Measurements from ENCODE around the gene SREK1IP1. TPM values are rescaled to one million over a fixed set of nuclear protein-coding genes. Genes with fewer than 3 reads are reported as not detected.

Gene SREK1IP1
- total and polyA plus RNA-seq, 10 of the 15 experiments (the other 5 are each of a cell fraction or from before 2014, with no cell fraction given) = 9.1 to 60.3 (median 26.9) TPM

DNA sequence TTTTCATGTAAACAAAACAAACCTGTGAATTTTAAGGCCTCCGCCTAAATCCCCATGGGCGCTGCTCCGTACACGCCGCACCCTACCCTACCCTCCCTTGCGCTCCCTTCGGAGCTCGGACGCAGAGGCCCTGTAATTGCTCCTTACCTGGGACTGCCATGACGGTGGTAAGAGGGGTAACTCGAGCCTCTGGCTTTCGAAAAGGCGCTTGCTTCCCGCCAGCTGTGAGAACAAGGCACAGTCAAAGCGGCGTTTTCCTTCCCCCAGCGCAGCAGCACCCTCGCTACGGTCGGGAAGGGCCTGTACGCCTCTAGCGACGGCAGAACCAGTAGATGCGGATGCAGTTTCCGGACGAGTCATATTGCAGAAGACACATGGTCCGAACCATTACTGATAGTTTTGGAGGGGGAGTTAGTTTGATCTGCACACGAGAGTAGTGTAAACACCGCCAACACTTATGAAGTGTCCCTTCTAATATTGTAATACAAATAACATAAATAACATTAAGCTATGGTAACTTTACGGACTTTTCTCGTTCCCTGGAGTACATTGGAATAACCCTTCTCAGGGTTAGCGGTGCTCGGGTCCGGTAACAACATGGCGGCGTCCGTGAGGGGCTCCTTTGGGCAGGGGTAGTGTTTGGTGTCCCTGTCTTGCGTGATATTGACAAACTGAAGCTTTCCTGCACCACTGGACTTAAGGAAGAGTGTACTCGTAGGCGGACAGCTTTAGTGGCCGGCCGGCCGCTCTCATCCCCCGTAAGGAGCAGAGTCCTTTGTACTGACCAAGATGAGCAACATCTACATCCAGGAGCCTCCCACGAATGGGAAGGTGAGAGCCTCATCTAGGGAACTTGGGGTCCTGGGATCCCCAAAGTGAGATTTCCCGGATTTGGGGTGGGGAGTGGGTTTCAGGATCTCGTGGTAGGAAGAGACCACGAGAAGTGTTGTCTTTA, at the start of gene SREK1IP1, which contains the start of gene CWC27 (continued):
- TF ChIP-seq, protein P1, sequence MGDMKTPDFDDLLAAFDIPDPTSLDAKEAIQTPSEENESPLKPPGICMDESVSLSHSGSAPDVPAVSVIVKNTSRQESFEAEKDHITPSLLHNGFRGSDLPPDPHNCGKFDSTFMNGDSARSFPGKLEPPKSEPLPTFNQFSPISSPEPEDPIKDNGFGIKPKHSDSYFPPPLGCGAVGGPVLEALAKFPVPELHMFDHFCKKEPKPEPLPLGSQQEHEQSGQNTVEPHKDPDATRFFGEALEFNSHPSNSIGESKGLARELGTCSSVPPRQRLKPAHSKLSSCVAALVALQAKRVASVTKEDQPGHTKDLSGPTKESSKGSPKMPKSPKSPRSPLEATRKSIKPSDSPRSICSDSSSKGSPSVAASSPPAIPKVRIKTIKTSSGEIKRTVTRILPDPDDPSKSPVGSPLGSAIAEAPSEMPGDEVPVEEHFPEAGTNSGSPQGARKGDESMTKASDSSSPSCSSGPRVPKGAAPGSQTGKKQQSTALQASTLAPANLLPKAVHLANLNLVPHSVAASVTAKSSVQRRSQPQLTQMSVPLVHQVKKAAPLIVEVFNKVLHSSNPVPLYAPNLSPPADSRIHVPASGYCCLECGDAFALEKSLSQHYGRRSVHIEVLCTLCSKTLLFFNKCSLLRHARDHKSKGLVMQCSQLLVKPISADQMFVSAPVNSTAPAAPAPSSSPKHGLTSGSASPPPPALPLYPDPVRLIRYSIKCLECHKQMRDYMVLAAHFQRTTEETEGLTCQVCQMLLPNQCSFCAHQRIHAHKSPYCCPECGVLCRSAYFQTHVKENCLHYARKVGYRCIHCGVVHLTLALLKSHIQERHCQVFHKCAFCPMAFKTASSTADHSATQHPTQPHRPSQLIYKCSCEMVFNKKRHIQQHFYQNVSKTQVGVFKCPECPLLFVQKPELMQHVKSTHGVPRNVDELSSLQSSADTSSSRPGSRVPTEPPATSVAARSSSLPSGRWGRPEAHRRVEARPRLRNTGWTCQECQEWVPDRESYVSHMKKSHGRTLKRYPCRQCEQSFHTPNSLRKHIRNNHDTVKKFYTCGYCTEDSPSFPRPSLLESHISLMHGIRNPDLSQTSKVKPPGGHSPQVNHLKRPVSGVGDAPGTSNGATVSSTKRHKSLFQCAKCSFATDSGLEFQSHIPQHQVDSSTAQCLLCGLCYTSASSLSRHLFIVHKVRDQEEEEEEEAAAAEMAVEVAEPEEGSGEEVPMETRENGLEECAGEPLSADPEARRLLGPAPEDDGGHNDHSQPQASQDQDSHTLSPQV (IDR thresholded peaks at IDR 0.05) = no peak
- TF ChIP-seq, protein P2, sequence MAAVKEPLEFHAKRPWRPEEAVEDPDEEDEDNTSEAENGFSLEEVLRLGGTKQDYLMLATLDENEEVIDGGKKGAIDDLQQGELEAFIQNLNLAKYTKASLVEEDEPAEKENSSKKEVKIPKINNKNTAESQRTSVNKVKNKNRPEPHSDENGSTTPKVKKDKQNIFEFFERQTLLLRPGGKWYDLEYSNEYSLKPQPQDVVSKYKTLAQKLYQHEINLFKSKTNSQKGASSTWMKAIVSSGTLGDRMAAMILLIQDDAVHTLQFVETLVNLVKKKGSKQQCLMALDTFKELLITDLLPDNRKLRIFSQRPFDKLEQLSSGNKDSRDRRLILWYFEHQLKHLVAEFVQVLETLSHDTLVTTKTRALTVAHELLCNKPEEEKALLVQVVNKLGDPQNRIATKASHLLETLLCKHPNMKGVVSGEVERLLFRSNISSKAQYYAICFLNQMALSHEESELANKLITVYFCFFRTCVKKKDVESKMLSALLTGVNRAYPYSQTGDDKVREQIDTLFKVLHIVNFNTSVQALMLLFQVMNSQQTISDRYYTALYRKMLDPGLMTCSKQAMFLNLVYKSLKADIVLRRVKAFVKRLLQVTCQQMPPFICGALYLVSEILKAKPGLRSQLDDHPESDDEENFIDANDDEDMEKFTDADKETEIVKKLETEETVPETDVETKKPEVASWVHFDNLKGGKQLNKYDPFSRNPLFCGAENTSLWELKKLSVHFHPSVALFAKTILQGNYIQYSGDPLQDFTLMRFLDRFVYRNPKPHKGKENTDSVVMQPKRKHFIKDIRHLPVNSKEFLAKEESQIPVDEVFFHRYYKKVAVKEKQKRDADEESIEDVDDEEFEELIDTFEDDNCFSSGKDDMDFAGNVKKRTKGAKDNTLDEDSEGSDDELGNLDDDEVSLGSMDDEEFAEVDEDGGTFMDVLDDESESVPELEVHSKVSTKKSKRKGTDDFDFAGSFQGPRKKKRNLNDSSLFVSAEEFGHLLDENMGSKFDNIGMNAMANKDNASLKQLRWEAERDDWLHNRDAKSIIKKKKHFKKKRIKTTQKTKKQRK (IDR thresholded peaks at IDR 0.05; ENCODE audit: low read depth, low read length) = no peak
- peak; percentile 77 for TF ChIP-seq RELA (IDR thresholded peaks at IDR 0.05; ENCODE audit: borderline replicate concordance, partially characterized antibody)
- TF ChIP-seq NR2C2 (IDR thresholded peaks at IDR 0.05; ENCODE audit: borderline replicate concordance, control insufficient read depth, insufficient read length, low read depth) = no peak
- peak; percentile 93 for TF ChIP-seq POLR2A (IDR thresholded peaks at IDR 0.05; ENCODE audit: low read depth, low read length)
- TF ChIP-seq SRF (IDR thresholded peaks at IDR 0.05; ENCODE audit: low read depth in 2 of 2, low read length in 2 of 2) = peak in 1 of 2 experiments; percentile 84; a peak in 2 of 4 replicates
- TF ChIP-seq MEF2B (IDR thresholded peaks at IDR 0.05; ENCODE audit: partially characterized antibody, poor library complexity, severe bottlenecking) = no peak

All from GM12878 (cell line).